ENCODE measurements around the gene FOSL1.

DNA sequence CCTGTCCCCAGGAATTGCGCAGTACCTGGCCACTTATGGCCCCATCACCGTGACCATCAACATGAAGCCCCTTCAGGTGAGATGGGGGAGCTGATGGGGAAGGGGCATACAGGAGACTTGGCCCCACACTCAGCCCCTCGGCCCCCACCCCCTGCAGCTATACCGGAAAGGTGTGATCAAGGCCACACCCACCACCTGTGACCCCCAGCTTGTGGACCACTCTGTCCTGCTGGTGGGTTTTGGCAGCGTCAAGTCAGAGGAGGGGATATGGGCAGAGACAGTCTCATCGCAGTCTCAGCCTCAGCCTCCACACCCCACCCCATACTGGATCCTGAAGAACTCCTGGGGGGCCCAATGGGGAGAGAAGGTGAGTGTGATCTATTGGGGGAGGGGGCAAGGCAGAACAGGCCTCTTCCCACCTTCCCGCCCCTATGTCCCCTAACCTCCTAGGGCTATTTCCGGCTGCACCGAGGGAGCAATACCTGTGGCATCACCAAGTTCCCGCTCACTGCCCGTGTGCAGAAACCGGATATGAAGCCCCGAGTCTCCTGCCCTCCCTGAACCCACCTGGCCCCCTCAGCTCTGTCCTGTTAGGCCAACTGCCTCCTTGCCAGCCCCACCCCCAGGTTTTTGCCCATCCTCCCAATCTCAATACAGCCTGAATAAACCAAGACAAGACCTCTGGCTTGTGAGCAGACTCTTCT lies 17.0 kb downstream of the FOSL1 start:
- TF ChIP-seq, protein P1, sequence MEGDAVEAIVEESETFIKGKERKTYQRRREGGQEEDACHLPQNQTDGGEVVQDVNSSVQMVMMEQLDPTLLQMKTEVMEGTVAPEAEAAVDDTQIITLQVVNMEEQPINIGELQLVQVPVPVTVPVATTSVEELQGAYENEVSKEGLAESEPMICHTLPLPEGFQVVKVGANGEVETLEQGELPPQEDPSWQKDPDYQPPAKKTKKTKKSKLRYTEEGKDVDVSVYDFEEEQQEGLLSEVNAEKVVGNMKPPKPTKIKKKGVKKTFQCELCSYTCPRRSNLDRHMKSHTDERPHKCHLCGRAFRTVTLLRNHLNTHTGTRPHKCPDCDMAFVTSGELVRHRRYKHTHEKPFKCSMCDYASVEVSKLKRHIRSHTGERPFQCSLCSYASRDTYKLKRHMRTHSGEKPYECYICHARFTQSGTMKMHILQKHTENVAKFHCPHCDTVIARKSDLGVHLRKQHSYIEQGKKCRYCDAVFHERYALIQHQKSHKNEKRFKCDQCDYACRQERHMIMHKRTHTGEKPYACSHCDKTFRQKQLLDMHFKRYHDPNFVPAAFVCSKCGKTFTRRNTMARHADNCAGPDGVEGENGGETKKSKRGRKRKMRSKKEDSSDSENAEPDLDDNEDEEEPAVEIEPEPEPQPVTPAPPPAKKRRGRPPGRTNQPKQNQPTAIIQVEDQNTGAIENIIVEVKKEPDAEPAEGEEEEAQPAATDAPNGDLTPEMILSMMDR (IDR thresholded peaks at IDR 0.05; ENCODE audit: low read length) = no peak
- TF ChIP-seq EZH2 (IDR thresholded peaks at IDR 0.05; ENCODE audit: borderline replicate concordance, low read length) = no peak
